NCI-H2171 treated with DMSO at 0.1 percent for 48 hours (cell line): ENCODE data around the gene PHACTR3.
"Not testable (repeated sequence)": the region's sequence is repeated elsewhere in the genome, so short reads cannot be mapped to it uniquely, and the experiment has no call there.

ENCODE experiments used
- DNase-seq: peaks from one replicate; lab custom pipeline; 2025; lab: John Stamatoyannopoulos, UW

The PHACTR3 gene

DNA sequence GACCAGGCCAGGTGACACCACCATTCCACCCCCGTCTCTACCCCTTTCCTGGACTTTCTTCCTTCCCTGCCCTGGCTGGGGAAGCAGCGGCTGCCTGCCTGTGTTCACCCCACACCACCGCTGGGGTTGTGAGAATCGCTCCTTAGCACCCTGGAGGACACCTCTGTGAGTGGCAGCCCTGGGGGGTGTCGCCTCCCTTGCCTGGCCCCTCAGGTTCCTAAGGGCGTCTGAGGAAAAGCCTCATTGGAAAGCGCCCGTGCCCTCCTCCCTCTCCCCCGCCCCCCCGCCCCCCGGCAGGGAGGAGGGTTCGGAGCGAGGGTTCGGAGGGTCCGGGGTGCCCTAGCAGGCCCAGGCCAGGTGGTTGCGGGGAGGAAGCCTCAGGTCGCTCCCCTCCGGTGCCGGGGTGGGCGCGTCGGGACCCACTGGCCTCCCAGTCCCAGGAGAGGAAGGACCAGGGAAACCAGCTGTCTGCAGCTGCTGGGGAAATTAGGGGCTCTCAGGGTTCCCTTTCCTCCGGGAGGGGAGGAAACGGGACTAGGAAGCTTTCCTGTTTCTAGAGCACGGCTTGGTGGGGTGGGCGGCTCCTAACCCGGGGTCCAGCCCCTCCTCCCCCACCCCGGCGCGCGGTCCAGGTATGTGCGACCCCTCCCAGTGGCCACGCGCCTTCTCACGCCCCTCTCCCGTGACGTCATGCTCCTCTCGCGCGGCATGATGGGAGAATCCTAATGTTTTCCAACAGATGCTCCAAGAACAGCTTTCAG, at the start of gene PHACTR3:
Gene PHACTR3 (plus strand): TSS at position 760 of the 761 bp plus-strand sequence. CDS start 475 bp downstream, outside the sequence.
- DNase-seq, result peak; percentile 63

DNA sequence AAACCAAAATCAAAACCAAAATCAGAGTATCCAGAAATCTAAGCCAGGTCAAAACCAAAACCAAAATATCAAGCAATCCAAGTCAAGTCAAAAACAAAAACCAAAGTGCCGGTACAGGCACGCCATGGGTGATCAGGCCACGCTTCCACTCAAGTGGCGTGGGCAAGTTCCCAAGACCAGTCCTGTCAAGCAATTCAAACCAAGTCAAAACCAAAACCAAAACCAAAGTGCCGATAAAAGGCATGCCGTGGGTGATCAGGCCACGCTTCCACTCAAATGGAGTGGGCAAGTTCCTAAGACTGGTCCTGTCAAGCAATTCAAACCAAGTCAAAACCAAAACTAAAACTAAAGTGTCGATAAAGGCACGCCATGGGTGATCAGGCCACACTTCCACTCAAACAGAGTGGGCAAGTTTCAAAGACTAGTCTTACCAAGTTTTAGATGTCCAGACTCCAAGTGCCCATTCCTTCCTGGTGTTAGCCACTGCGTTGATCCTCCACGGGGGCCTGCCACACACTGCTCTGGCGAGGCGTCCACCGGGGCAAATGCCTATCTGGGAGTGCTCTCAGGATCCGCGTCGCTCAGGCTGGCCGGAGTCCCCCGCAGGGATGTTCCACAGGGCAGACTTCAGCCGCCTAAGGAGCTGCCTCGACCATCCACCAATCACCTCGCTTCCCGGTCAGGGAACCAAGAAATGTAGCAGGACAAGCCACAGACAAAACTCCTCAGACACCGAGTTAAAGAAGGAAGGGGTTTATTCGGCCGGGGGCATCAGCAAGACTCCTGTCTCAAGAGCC, 46.4 kb upstream of the PHACTR3 start:
- not testable (repeated sequence) for DNase-seq

DNA sequence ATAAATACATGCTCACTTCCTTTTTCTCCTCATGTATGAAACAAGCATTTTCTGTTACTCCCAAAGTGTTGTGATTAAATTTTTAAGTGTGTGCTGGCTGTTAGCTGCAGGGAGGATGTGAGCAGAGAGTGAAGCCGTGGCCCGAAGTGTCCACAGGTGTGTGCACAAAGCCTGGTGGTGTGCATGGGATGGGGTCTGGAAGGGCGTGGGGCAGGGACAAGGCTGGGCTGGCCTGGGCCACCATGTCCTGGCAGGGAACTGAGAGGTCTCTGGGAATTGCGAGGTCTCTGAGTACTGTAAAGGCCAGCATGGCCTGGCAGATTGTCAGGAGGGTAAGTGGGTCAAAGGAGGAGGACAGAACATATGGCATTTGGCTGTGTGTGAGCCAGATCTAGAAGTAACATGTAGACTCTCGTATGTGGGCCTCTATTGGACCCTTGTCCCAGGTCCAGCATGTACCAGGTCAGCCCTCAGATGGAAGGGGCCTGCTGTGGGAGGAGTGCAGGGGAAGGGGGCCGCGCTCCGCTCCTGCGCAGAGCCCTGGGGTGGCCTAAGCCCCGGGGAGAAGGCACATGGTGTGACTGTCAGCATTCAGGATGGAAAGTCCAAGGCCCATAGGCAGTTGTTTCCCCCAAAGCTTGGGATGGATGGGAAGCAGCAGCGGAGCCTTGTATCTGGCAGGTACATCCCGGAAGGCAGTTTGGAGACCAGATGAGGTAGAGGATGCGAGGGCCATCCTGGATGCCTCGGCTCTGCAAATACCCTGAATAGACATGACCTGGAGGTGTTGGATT, 45.1 kb upstream of the PHACTR3 start:
- no peak for DNase-seq

DNA sequence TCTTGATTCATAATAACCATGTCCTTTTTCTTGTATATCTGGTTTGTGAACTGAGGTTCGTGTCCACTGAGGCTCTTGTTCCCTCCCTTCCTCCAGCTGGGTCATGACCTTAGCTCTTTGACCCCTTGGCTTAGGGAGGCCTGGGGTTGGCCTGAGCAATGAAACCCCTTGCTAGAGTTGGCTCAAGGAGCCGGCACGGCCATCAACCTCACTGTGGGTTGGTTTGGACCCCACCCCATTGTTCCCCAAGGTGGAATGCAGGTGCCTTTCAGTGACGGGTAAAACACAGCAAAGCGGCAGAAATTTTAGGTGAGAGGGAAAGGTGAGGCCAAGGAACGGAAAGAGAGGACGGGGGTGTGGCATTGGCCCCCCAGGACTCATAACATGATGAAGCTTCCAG, 44.5 kb upstream of the PHACTR3 start:
- no peak for DNase-seq

DNA sequence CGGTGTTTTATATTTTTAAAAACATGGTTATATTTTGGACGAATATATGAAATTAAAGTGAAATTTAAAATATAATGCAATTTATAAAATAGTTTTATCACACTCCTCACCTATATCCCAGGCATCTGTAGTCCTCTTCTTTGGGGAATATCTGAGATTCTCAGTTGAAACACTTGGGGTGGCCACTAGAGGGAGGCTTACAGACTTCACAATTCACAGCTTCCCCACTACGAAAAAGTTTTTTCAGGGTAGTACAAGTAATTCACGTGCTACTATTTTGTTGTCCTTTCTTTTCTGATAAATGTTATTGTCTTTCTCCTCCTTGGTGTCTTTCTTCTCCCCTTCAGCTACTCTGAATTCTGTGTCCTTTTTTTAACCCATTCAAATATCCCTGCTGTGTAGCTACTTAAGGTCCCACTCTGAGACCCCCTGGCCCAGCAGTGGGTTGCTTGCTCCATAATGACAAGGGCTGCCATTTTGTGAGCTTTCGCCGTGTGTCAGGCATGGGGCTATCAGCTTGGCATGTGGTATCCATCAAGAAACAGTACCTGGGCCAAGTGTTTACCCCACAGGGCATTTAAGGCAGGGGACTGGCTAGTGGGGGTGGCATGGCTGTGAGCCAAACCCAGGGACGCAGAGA, 43.6 kb upstream of the PHACTR3 start:
- DNase-seq, result peak; percentile 41

DNA sequence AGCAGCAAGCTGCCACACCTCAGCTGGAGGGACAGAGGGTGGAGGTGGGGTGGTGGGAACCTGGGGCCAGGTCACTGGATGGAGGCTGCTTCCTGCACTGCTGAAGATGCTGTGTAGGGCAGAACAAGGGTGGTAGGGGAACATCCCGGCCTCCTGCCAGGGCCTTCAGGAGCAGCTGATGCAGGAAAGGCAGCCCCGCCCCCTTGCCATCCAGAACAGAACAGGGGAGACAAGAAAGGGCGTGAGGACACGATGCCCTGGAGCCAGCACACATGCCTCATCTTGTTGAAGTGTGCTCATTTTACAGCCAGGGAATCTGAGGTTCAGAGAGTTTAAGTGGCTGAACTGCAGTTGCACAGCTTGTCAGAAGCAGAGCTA, 43.1 kb upstream of the PHACTR3 start:
- no peak for DNase-seq

DNA sequence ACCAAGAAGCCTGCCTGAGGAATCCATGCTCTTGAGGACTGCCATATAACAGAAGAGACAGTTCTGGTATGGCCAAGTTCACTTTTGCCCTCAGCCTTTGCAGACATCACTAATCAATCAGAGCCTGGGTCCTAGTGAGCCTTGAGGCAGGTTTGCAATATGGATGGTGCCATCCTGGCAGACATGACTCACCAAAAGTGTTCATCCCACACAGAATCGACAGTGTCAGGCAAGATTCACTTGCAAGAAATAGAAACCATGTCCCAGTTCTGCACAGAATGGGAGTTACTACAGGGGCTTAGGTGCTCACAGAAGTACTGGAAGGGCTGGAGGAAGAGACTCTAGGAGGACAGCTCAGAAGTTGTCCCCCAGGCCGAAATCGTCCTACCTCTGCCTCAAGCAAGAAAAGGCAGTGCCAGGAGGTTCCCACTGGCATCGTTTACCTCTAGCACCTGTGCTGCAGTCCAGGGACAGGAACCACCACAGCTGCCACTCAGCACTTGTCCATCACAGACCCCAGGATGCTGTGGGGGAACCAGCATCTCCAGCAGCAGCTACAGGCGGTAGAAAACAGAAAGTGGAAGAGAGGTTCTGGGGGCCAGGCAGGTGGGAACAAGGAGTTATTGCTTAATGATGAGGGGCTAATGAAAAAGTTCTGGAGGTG, 42.6 kb upstream of the PHACTR3 start:
- no peak for DNase-seq

DNA sequence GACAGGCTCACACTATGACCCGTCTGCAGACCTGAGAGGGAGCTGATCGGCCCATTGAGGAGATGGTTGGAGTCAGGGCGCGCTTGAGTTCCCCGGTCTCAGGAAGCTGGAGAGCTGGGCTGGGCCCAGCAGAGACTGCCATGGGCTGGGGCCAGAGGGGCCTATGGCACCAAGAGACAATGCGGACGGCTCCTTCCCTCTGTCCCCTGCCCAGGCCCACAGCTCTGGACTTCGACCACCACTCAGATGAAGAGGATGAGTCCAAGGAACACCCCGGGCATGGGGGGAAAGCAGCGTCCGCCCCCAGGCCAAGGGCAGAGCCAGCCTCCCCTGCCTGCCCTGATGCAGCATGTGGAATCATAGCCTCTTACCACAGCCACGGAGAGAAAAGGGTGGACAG, 40.2 kb upstream of the PHACTR3 start:
- DNase-seq, result no peak

DNA sequence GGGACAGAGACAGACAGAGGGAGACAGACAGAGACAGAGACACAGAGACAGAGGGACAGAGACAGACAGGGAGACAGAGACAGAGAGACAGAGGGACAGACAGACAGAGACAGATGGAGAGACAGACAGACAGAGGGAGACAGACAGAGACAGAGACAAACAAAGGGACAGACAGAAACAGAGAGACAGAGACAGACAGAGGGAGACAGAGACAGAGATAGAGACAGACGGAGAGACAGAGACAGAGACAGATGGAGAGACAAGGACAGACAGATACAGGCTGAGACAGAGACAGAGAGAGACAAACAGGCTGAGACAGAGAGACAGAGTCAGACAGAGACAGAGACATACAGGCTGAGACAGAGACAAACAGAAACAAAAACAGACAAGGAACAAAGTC, 39.4 kb upstream of the PHACTR3 start:
- DNase-seq, result no peak

DNA sequence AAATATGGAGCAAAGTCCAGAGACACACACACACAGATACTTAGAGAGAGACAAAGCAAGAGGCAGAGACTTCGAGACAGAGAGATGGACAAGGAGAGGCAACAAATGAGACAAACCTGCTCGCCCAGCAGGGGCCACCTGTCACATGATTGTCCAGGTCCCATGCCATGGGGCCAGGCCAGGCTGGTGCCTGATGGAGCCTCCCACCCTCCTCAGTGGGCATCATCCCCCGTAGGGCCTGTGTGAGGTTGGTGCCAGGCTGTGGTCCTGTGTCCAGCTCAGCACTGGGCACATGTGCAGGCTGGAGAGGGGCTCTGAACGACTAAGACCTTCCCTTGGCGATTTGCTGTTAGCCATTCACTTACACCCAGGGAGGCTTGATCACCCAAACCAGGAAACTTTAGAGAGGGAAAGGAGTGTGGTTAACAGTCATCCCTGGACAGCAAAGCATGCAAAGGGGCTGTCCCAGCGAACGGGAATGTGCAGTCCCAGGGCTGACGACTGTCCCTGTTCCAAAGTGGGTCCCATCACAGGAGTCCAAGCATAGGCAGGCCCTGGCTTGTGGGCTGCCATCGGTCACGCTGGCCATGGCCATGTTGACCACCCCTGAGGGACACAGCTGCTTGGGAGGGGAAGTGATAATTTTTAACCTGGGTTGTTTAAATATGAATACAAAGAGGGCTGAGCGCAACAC, 38.4 kb upstream of the PHACTR3 start:
- DNase-seq, result no peak

DNA sequence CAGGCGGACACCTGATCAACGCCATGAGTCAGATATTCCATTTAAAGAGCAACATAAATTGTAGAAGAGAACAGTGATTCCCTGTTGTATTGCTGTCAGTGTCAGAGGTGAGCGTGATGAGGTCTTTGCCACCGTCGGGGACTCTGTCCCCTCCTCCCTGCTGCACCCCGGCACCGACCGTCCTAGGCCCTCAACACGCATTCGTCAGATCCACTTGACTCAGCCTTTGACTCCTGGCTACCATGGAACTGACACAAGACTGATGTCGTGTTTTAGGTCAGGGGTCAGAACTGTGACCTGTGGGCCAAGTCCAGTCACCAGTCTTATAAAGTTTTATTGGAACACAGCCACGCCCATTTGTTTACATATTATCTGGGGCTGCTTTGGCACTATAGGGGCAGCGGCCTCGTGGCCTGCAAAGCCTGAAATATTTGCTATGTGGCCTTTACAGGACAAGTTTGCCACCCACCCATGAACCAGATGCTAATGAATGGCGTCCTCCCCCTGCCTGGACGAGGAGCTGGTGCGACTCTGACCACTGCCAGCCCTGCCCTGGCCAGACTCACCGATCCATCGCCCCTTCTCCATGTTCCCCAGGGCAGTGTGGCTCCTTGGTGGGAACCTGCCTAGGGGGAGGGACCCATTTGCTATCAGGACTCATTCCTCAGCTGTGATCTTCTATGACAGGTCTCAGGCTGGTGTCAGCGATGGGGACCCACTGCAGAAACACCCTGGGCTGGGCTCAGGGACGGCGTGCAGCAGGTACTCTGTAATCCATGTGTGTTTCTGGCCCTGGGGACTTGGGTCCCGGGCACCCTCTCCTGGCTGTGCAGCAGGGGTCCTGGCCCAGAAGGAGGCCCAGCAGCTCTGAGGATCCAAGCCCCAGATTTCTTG, 37.5 kb upstream of the PHACTR3 start:
- no peak for DNase-seq

DNA sequence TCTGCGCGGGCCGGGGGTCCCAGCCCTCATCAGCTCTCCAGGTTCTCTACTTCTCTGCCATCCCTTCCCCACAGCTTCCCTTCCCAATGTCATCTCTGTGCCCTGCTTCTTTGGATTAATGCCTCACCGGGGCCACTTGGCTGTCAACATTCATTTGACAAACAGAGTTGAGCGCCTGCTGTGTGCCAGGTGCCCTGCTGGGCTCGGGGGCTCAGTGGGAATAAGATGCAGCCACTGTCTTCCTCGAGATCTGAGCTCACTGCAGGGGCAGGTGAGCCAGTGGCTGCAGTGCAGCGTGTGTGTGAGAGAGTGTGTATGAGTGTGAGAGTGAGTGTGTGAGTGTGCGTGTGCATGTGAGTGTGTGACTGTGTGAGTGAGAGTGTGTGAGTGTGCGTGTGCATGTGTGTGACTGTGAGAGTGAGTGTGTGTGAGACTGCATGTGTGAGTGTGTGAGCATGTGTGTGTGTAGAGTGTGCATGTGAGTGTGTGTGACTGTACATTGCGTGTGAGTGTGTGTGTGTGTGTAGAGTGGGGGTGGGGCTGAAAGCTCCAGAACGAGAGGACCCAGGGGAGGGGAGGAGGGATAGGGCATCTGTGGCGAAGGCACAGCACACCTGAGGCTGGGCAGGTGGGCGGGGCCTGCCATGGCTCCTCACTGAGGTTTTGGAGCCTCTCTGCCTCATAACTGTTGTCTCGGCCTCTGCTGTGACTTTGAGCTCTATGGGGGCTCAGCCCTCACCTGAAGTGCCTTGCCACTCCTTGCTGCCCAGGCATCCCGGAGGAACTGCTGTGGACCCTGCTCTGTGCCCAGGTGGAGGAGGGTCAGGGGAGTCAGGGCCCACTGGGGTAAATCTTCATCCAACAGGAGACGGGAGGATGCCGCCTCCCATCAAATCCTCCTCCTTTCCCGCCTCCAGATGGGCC, 36.5 kb upstream of the PHACTR3 start:
- no peak for DNase-seq

DNA sequence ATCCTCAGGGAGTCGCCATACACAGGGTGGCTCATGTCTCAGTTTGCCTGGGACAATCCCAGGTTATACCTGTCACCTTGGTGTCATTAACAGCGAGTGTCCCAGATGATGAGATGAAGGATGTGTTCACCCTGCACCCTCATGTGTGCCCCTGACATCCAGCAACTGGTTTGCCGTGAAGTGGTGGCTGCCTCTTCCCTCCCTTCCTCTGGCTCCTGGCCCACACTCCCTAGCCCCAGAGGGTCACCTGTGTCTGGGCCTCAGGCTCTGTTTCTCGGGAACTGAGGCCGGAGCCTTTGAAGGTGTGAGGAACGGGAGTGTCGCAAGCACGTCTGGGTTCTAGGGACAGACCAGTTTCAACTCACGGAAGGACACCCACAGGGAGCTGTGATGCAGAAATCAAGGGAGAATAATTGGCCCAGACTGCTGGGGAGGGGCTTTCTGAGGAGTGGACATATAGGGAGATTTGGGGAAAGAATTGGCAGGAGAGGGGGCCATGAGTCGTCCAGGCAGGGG, 35.8 kb upstream of the PHACTR3 start:
- no peak for DNase-seq

DNA sequence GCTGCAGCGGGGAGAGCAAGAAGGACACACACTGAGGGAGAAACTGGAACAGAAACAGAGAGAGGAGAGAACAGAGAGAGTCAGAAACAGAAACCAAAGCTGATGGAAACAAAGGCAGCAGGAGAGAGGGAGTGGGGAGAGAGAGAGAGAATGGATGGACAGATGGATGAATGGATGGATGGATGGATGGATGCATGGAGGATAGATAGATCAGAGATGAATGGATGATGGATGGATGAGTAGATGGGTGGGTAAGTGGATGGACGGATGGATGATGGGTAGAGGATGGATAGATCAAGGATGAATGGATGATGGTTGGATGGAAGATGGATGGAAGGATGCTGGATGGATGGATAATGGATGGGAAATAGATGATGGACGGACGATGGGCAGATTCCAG, 35.0 kb upstream of the PHACTR3 start:
- DNase-seq, result no peak

DNA sequence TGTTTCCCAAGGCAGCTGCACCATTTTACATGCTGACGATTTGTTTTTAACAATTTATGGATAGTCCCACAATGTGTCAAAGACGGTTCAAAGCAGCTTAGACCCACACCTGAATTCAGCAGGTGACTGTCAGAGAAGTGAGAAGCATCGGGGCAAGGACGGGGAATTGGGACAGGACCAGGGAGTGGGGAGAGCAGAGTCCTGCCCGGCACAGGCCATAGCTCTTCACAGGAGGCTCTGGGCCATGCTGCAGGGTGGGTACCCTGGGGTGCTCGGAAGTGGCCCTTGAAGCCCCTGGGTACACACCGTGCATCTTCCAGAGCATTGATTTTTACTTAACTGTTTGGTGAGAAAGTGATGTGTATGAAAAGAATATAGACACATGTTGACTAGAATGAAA, 33.2 kb upstream of the PHACTR3 start:
- no peak for DNase-seq

DNA sequence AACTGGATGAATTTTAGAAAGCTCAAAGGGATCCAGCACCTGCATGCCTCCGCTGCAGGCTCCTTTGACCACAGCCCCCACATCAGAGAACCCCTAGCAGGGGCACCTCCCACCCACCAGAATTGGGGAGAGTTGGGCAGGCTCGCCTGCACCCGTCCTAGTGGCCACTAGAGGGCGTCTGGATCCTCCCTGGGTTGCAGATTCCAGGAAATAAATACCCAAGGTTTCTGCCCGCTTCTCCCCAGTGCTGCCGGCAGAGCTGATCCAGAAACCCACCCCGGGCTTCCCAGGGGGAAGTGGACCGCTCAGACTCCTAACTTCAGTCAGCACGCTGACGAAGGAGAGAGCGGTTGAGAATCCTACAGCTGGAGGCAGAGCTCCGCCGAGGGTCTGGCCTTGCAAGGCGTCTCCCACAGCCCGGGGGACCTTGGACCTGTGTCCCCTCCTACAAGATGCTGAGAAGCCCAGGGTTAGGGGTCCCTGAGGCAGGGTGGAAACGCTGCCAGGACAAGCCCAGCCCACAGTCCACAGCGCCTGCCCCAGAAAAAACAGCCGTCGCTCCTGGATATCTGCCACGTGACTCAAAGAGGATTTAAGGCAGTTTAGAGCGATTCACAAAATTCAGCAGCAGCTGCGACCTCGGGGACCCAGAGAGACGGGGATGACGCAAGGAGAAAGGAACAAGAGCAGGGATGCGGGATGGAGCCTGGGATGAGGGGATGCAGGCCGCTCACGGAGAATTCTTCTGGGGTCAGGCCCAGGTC, 32.6 kb upstream of the PHACTR3 start:
- DNase-seq, result peak; percentile 51

DNA sequence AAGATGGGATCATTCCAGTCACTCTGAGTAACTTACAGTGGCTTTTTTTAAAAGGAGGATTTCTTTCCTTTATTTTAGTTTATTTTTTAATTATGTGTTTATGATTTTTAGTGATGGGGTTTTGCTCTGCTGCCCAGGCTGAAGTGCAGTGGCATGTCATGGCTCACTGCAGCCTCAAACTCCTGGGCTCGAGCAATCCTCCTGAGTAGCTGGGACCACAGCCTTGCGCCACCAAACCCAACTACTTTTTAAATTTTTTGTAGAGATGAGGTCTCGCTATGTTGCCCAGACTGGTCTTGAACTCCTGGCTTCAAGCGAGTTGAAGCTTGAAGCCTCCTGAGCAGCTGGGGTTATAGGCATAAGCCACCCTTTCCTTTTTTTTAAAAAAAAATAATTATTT, 31.8 kb upstream of the PHACTR3 start:
- DNase-seq, result no peak

DNA sequence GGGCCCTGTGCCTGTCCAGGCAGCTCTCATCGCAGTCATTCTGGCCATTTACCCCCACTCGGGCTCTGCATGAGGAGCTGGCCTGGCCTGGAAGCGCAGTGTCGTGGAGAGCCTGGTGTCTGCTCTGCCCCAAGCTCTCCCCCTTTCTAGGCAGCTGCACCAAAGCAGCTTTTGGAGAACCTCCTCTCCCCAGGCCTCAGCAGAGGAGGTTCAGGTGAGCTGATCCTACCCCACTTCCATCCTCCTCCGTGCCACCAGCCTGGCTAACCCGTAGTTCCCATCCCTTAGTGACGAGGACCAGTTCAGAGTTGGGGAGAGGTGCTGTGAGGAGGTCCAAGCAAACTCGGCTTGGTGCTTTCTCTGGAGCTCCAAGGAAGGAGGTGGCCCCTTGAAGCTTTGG, 30.5 kb upstream of the PHACTR3 start:
- no peak for DNase-seq
